DMS79 (cell line): Measurements from ENCODE around the gene ESRRG.

ENCODE experiments used
- DNase-seq: peaks from one replicate; lab custom pipeline; 2025; lab: John Stamatoyannopoulos, UW

ESRRG gene

DNA sequence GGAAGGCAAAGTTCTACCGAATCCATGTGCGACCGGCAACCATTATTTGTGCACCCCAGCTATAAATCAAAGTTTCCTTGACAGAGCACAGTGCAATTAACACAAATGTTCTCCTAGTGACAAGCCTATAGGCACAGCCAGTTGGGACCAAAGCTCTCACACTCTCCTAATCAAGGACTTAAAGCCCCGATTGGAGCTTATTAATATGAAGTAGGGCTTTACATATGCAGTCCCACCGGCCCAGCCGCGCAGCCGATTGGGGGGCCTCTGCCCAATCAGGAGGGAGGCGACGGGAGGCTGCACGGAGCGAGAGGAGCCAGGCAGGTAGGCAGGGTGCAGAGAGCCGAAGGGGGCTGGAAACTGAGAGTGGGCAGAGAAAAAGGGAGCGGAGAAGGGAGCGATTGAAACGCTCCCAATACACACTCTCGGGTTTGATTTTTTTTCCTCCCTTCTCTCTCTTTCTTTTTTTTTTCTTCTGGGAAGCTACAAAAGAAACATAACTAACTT is at the start of gene ESRRG:
TSS of gene ESRRG (minus strand) at position 156 of the 507 bp plus-strand sequence. CDS start at position 26, 130 bp downstream.
- DNase-seq, result no peak

DNA sequence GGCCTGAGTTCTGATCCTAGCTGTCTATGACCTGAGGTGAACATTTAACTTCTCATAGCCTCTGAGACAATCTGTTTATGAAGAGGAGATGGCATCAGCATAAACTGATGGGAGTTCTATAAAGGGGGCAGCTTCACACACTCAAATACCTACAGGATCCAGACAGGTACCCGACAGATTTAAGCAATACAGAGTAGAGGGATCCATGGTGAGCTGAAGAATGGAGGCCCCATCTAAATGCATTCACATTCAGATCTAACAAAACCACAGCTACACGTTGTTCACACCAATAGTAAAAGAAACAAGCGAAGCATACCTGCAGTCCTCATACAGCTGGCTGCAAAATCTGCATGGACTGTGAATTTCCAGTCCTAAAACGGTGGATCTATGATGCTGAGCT is 48.7 kb upstream of the ESRRG start:
- no peak for DNase-seq

DNA sequence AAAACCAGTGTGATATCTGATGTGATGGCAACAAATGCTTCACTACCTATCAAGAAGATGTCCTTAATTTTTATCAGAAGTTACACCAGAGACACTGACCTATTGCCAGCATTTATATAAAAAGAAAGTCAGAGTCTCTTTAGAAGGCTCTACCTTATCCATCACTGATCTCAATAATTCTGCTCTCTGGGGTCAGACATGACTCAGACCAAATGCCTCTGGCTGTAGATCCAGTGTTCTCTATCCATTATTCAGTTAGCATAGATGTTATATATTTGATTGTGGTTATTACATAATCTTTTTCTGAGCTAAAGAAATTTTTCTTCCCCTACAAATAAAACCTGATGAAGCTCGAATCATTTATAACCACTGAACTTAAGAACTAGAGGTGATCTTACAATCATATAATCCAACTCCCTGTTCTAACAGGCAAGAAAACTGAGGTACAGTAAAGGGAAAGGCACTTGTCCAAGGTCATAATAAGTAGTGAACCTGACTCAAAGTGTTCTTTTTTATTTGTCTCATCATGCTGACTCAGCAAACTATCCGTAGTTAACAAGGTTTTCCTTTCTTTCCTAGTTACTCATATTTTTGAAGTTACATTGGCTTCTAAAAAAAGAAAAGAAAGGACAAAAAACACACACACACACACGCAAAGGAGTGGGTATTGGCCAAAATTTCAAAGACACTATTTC is 43.6 kb upstream of the ESRRG start:
- DNase-seq, result no peak

DNA sequence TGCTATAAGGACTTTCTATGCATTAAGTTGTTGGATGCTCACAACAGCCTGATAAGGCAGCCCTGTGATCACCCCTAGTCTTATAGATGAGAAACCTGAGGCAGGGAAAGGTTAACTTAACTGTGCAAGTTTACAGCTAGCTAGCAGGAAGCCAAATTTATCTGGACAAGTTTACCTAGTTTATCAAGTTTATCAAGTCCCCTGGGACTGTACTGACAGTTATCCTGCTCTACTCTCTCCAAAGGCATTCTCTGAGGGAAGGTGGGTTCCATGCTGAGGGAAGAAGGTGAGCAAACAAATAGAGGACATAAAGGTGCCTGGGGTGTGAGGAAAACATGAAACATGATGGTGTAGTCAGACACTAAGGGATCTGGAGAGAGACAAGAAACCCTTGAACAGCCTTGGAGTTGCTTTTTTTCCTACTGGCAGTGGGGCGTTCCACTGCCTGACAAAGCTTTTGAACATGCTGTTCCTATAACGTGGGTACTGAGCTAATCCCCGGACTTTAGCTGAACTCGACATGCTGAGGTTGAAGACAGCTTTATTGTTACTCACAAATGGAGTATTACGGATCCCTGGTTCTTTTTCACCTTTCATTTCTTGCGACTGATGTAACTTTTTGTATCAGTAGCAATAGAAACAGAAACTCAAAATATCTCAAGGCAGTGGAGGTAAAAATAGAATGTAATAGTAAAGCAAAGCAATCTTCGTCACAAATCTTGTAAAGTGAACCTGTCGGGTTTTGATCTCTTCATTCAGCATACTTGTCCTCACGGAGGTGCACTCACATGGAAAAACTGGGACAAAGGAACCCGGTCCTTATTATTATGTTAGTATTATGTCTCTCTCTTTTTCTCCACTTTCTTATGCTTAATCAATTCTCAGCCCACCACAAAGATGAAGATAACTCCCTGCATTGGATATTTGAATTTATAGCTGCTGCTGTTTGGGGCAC is 42.4 kb upstream of the ESRRG start:
- no peak for DNase-seq

DNA sequence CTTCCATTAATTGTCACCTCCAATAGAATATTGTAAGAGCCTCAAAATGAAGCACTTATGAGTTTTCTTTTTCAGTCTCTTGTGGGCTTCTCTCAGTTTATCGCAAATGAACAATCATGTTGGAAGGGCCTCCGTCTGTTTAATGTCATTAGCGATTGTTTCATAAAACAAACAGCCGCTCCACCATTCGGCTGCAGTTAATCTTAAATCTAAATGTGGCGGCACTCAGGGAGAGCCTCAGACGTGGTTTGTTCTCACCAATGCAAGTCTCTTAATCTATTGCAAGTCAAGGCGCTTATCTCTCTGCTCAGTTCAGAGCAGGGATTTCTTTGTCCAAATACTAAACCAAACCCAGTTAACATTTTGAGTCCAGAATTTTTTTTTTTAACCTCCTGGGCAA is 34.9 kb upstream of the ESRRG start:
- no peak for DNase-seq

DNA sequence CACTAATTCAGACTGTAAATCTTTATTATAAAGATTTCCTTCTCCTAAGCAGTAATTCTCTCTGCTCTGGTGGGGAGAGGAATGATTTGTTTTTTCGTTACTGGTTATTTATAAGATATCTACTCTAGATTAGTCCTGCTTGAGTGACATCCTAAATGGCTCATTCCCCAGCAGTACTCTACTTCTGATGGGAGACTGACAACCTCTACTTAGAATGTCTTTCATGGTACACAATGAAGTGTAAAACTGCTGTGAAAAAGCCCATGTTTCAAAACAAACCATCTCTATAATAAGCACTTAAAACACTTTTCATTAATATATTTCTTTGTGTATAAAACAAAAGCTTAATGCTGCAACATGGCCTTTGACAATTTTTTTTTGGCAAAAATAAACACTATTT is 33.9 kb upstream of the ESRRG start:
- no peak for DNase-seq

DNA sequence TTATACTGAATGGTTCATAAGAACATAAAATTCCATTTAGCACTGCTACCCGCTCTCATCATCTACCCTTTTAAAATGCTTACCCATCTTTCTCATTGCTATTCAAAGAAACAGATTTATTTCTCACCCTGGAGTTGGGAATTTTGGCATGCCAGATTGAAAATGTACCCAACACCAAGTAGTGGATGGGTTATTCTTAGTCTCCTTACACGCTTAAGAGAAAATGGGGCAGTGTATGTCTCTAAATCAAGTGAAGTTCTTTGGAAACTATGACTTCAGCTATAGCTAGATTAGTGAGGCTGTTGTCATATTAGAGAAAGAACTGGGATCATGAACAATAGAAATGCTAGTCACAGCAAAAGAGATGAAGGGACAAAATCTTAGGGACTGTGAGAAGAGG is 27.7 kb upstream of the ESRRG start:
- no peak for DNase-seq

DNA sequence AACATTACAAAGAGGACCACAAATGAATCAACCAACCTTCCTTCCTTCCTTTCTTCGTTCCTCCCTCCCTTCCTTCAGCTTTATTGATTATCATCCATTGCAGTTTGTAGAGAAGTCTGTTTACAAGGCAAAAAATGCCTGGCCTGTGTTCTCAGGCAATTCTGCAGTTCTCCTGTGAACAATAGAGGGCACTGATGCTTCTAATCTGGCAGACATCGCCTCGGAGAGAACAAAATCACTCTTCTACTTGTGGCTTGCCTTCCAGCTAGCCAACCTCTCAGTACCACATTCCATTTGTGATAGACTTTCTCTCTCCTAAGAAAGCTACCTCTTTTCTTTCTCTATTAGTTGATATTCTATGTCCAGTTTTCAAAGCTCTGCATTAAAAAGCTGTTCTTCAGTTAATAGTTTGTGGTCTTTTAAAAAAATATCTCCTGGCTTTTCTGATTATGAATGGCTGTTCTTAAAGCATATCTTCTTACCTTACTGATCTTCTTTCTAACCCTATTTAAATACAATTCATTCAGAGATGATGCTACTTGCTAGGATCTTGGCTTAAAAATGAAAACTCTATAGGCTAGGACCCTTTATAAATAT is 26.9 kb upstream of the ESRRG start:
- no peak for DNase-seq

DNA sequence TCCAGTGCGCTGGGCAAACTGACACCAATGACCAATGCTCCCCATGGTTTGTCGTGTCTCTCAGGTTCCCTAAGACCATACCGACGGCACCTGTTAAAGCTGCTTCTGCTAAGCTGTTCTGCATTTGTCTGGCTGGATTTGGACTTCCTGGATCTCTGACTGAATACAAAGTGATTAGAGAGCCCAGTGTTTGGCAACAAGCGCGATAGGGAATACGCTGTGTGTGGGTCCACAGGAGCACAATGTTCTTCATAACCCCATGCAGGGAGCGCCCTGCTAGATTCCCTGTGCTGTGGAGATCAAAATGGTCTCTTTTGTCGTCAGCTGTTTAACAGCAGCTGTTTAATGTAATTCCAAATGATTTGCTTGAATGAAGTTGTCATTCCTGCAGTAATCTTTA is 26.0 kb upstream of the ESRRG start:
- DNase-seq, result no peak

DNA sequence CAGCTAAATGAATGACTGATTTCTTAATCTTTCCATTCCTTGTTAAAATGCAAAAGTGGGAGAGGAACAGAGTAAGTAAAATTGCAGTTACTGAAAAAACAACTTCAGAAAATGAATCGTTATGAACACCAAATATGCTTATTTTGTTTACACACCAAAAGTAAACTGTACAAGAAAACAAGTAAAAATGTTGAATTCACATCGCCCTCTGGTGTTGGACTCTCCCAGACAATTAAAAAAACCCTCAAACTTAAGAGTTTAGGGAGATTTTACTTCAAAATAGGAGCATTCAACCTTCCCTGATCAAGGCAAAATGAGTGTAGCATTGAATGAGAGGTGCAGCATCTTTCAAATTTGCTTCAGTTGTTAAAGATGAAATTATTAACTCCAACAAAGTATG is 19.4 kb upstream of the ESRRG start:
- DNase-seq, result no peak

DNA sequence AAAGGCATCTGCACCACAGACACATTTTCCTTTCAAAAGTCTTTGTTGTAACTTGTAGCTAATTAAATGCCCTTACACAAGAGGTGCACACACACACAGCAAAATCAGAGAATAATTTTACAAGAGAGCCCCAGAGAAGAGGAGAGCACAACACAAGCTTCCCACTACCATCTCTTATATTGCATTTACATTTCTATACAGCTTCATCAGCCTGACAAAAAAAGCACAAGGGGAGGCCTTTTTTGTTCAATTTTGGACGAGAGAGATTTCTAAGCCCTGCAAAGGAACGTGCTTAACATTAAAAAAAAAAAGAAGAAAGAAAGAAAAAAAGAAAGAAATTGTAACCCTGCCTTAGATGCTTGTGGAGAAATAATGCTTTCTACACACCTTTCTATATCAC is 17.1 kb upstream of the ESRRG start:
- no peak for DNase-seq

DNA sequence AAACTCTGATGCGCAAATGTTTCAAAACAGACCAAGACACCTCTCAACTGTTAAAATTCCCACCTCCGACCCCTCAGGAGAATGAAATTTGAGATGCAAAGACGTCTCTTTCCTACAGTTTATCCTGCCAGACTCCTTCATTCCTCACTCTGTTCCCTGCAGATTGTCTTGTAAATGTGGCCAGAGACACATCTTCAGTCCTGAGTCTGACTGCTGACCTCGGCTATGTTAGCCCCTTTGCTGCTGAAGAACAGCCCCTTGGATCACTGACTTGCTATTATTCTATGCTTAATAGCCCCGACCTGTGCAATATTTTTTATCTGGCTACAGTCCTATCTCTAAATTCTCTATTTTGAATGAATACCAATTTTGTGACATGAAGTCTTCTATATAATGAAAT is 16.6 kb upstream of the ESRRG start:
- DNase-seq, result no peak

DNA sequence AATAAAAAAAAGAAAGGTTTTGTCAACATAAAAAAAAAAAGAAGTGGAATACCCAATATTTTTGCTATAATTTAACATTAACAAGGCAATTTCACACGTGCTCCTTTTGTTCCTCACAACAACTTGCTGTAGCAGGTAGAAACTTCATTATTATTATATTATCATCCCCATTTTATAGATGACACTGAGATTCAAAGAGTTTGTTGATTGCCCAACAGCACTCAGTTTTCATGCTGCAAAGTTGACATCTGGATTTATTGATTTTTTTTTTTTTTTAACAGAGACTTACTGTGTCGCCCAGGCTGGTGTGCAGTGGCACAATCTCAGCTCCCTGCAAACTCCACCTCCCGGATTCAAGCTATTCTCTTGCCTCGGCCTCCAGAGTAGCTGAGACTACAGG is 8.9 kb upstream of the ESRRG start:
- no peak for DNase-seq

DNA sequence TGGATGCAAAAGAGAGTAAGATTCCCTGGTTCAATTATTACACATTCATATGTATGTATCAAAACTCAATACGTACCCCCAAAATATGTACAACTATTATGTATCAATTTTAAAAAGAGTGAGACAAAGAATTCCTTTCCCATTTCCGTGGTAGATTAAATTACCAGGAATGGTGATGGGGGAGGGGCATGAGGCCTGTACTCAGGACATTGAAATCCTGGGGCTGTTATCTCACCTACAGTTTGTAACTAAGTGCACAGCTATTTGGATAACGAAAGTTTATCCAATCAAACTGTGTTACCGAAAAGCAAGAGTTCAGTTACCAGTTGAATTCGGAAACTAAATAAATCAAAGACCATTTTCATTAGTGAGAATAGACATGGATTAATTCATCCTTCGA is 8.3 kb upstream of the ESRRG start:
- DNase-seq, result no peak

DNA sequence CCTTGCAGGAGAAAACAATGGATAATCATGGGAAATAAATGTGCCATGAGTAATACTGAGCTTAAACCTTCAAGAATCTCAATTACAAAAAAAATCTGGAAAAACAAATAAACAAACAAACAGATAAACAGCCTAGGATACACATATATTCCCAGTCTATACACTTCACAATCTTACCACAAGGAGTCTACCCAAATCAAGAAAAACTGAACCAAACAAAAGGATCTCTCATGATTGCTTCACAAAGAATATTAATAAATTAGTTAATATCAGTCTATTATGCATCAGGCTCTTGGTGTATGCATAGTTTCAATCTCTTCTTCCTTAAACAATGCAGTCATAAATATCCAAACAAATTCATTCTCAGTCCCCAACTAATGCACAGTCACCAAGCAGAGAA is 3.2 kb upstream of the ESRRG start:
- DNase-seq, result no peak

DNA sequence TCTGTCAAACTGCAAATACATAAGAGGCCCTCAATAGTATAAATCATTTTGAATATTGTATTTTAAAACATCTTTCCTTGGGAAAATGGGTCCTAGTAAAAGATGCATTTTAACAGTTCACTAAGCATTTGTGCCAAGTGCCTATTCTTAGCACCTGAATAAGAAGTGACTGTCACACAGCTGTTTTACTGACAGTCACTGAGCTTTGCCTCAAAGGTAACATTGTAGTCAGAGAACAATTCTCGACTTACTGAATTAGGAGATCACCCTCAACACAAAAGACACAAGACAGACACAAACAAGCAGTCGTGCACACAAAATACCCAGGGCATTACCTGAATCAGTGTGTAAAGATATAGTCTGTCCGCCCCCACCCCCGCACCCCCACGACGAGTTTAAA is 408 bp downstream of the ESRRG start:
- no peak for DNase-seq

DNA sequence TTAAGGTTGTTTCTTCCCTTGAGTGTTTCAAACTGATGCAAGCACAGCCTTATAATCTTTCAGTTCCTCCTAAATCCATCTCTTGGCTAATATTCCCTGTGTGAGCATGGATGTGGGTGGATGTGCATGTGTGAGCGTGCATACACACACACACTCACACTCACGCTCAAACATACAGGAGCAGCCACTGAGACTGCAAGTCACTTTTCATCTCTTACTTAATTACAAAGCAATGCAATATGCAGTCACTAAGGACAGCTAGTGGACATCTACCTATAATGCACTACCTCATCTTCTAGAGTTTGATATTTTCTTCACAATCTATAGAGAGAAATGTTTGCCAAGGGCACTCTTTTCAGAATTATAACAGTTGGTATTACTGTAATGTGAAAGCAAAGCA is 1.4 kb downstream of the ESRRG start:
- no peak for DNase-seq

DNA sequence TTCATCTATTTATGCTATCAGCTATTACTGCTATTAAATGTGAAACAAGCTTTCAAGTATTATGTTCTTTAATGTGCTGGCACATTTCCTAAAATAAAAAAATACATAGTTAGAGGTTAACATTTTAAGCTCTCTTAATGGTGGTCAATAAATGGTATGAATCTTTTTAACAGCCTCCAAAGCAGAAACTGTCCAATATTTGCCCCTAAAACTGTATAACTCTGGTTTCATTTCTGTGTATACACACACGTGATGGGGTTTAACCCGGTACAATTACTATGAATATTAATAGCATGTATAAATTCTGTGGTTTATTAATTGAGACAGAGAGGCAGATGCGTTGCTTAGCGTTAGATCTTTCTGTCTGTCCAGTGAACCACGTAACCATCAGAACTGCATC is 2.2 kb downstream of the ESRRG start:
- no peak for DNase-seq

DNA sequence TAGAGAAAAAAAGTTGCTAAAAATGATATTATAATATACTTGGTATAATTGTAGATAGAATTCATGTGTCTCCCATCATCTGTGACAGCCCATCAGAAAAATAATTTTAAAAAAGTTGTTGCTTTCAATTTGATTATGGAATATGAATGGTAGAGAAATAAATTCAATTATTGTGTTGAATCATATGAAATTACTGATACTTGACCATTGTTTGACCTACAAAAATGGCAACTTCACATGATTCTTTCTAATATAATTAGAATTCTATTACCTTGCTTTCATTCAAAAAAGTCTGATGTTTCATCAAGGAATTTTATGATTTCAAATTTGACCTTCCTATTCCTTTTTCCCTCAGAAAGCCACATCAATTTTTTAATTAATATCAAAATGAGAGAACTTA is 11.5 kb downstream of the ESRRG start:
- DNase-seq, result no peak

DNA sequence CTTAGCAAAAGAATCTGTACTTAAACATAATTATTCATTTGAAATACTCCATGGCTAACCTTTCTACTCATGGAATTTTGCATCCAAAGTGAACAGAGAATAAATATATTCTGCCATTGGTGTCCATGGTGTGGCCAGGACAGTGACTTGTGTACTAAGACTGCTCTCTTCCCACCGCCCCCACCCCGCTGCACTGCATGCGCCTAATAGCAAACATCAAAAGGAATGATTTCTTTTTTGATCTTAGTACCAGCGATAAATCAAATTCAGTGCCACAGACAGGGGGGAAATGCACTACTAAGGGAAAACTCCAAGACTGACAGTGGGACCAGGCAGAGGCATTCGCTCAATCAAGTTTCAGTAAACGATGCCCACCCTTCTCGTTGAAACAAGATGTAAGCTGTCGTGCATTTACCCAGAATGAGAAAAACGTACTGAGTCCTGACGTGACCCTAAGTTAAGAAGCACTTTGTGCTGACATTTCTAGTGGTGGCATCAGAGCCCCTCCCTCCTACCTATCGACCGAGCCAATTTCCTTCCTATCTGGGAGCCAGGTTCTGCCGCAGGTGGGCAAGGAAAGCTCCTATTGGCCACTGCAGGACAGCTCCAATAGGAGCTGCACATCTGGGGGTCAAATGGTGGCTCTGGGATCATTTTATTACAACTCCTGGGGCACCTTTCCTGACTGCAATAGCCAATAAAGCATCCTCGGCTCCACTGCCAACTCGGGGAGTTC is 12.5 kb downstream of the ESRRG start:
- DNase-seq, result no peak

DNA sequence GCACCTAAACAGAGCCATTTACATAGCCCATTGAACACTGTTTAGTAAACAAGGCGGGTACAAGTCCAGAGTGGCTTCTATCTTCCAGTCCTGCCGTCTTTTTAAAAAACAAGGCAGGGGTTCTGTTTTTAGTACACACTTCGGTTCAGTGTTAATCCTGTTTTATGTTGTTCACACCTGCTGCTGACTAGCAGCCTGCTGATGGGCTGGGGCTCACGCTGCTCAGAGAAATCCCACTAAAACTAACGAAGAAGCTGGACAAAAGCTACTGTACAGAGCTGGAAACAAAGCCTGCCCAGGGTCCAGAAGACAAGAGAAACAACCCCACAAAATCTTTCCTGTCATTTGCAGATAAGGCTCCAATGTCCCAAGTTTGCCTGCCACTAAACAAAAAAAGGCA is 13.2 kb downstream of the ESRRG start:
- no peak for DNase-seq

DNA sequence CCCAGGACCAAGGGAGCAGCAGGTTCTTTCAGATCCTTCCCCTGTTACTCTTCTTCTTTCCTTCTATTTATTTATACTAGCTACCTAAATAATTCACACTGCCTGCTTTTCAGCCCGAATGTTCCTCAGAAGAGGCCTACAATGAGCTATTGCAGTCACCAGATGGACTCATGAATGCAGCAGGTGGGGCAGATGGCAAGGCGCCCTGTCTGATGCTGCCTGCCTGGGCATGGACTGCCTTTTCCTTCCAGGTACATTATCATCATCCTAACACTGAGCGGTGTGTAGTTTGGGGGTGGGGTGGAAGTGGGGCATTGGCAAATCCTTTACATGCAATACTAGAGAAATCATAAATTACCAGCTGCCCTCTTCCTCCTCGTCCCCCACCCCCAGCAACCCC is 17.6 kb downstream of the ESRRG start:
- no peak for DNase-seq
